ENCODE measurements around the gene KCNT2. TPM values are rescaled to one million over a fixed set of nuclear protein-coding genes. Genes with fewer than 3 reads are reported as not detected.

The KCNT2 gene
- total RNA-seq, 4 donors from 2014 or later: 6.5 to 25.1 (median 10.0) TPM

DNA sequence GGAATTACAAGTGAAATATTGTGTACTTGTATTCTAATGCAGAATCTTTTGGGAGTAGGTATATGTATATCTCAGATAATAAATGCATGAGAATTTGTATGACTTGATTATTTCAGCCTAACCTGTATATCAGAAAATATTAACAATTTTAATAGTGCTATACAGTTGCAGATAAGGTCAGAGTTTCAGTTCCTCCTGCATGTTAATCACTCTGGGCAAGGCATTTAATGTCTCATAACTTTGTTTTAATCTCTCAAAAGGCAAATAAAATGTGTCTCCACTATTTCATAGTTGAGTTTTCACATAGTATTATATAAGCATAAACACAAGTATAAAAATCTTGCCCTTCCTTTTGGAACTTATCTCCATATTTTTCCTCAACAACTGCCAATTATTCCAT, 352.5 kb downstream of the KCNT2 start:
- no peak for ATAC-seq
- no peaks in the 10 kb centered on the region for H3K36me3 ChIP-seq
- H3K9me3 ChIP-seq: no peaks in the 10 kb centered on the region
- H3K27me3 ChIP-seq: no peaks in the 10 kb centered on the region
- TF ChIP-seq, protein P1, sequence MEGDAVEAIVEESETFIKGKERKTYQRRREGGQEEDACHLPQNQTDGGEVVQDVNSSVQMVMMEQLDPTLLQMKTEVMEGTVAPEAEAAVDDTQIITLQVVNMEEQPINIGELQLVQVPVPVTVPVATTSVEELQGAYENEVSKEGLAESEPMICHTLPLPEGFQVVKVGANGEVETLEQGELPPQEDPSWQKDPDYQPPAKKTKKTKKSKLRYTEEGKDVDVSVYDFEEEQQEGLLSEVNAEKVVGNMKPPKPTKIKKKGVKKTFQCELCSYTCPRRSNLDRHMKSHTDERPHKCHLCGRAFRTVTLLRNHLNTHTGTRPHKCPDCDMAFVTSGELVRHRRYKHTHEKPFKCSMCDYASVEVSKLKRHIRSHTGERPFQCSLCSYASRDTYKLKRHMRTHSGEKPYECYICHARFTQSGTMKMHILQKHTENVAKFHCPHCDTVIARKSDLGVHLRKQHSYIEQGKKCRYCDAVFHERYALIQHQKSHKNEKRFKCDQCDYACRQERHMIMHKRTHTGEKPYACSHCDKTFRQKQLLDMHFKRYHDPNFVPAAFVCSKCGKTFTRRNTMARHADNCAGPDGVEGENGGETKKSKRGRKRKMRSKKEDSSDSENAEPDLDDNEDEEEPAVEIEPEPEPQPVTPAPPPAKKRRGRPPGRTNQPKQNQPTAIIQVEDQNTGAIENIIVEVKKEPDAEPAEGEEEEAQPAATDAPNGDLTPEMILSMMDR (IDR thresholded peaks at IDR 0.05): no peak
- TF ChIP-seq POLR2AphosphoS5 (IDR thresholded peaks at IDR 0.05) (no peak), EP300 (IDR thresholded peaks at IDR 0.05) (no peak), POLR2A (IDR thresholded peaks at IDR 0.05) (no peak)
- no peaks in the 10 kb centered on the region for H3K4me1 ChIP-seq
- H3K4me3 ChIP-seq: no peak overlapping the region
- H3K27ac ChIP-seq: no peak overlapping the region

DNA sequence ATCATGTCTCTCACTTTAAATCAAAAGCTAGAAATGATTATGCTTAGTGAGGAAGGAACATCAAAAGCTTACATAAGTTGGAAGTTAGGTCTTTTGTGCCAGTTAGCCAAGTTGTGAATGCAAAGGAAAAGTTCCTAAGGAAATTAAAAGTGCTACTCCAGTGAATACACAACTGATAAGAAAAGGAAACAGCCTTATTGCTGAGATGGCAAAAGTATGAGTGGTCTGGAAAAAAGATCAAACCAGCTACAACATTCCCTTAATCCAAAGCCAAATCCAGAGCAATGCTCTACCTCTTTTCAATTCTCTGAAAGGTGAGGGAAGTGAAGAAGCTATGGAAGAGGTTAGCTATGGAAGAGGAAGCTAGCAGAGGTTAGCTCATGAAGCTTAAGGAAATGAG, 378.7 kb downstream of the KCNT2 start:
- Histone ChIP-seq H3K27me3 (no peaks in the 10 kb centered on the region), H3K9me3 (no peaks in the 10 kb centered on the region), H3K4me1 (no peaks in the 10 kb centered on the region), H3K4me3 (no peak overlapping the region), H3K27ac (no peak overlapping the region), H3K36me3 (peaks cover 0 to 12% of the 10 kb centered on the region in 2 donors)
- TF ChIP-seq POLR2AphosphoS5 (IDR thresholded peaks at IDR 0.05) (no peak), POLR2A (IDR thresholded peaks at IDR 0.05) (no peak)
- no peak for ATAC-seq

DNA sequence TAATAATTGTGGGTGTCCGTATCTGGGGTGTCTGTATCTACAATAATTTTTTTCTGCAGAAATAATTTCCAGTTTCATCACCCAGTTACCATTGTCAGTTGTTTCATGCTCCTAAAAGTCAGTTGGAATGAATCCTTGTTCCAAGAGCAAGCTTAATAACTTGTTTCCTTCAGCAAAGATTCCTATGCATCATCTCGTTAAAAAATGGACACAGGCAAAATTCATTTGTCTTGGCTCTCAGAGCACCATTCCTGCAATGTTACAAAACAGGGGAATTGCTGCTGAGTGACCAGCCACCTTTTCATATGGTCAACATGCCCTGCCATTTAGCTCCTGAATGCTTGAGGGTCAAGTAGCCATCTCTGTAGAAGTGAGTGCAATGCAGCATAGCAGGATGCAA, 393.4 kb downstream of the KCNT2 start:
- TF ChIP-seq EP300 (IDR thresholded peaks at IDR 0.05): no peak
- no peak for TF ChIP-seq POLR2A (IDR thresholded peaks at IDR 0.05)
- no peak for TF ChIP-seq POLR2AphosphoS5 (IDR thresholded peaks at IDR 0.05)
- TF ChIP-seq, protein P1 (IDR thresholded peaks at IDR 0.05): no peak
- peaks cover 0 to 5% (median 0%) of the 10 kb centered on the region in 3 donors for H3K9me3 ChIP-seq
- no peak for ATAC-seq
- 85% methylated on average over 2 of the region's 2 CpGs for WGBS, 2 donors (ENCODE audit: low coverage in 1 of 2)
- H3K27me3 ChIP-seq: no peaks in the 10 kb centered on the region
- H3K27ac ChIP-seq: no peak overlapping the region
- H3K4me1 ChIP-seq: no peaks in the 10 kb centered on the region
- no peaks in the 10 kb centered on the region for H3K36me3 ChIP-seq
- no peak overlapping the region for H3K4me3 ChIP-seq

DNA sequence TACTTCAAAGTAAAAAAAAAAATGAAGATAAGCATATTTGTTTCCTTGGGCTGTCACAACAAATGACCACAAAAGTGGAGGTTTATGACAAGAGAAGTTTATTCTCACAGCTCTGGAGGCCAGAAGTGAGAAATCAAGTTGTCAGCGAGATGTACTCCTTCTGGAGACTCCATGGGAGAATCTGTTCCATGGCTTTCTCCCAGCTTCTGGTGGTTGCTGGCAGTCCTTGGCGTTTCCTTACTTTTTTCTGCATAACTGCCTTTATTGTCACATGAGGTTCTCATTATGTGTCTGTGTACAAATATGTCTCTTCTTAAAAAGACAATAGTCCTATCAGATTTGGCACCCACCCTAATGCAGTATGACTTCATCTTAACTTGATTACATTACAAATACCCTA, 398.3 kb downstream of the KCNT2 start:
- no peak for TF ChIP-seq POLR2AphosphoS5 (IDR thresholded peaks at IDR 0.05)
- TF ChIP-seq EP300 (IDR thresholded peaks at IDR 0.05): no peak
- TF ChIP-seq, protein P1 (IDR thresholded peaks at IDR 0.05): no peak
- no peak for TF ChIP-seq POLR2A (IDR thresholded peaks at IDR 0.05)
- H3K4me1 ChIP-seq: no peaks in the 10 kb centered on the region
- WGBS, 2 donors (ENCODE audit: low coverage in 1 of 2): 63 to 71% methylated on average over 2 of the region's 2 CpGs
- H3K36me3 ChIP-seq: no peaks in the 10 kb centered on the region
- H3K27ac ChIP-seq: no peak overlapping the region
- ATAC-seq: no peak
- H3K27me3 ChIP-seq: no peaks in the 10 kb centered on the region
- H3K4me3 ChIP-seq: no peak overlapping the region
- no peaks in the 10 kb centered on the region for H3K9me3 ChIP-seq

DNA sequence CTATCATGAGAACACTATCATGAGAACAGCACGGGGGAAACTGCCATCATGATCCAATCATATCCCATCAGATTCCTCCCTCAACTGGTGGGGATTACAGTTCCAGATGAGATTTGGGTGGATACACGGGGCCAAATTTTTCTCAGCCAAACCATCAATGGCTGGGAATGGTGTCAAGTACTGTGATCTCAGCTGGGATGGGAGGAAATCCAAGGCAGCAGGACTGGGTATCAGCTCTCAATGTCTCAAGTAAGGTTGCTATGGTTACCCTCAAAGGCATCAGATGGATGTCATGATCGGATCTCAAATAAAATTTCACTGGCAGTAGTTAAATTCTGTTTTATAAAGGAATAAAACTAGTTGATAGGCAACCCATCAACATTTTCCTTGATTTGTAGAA, 399.0 kb downstream of the KCNT2 start:
- H3K9me3 ChIP-seq: no peaks in the 10 kb centered on the region
- TF ChIP-seq POLR2AphosphoS5 (IDR thresholded peaks at IDR 0.05) (no peak), POLR2A (IDR thresholded peaks at IDR 0.05) (no peak), EP300 (IDR thresholded peaks at IDR 0.05) (no peak)
- TF ChIP-seq, protein P1 (IDR thresholded peaks at IDR 0.05): no peak

More for the DNA sequence above, 399.0 kb downstream of the KCNT2 start:
- 72 to 88% methylated on average over 1 to 3 of the region's 3 CpGs for WGBS, 2 donors (ENCODE audit: low coverage in 1 of 2)
- H3K27me3 ChIP-seq: no peaks in the 10 kb centered on the region
- no peaks in the 10 kb centered on the region for H3K36me3 ChIP-seq
- H3K4me3 ChIP-seq: no peak overlapping the region
- H3K27ac ChIP-seq: no peak overlapping the region
- ATAC-seq: no peak
- no peaks in the 10 kb centered on the region for H3K4me1 ChIP-seq

Measured in gastroesophageal sphincter (tissue), 4 donors.